DOHH2 (cell line): Measurements from ENCODE around the gene LAGE3.

ENCODE experiments used
- H3F3A ChIP-seq: fragments of 200-600 bp; sonication (generic), shearing (Covaris generic); 2 replicates; pipeline ENCODE4 v1.6.0; 2016; ENCODE audit warnings: antibody characterized with exemption, mild to moderate bottlenecking; ENCODE audit not compliant: control insufficient read depth, insufficient read depth
- H3K27ac ChIP-seq: fragments of 200-600 bp; sonication (generic); 2 replicates; pipeline ENCODE4 v1.5.1; 2014; ENCODE audit warnings: low read depth, mild to moderate bottlenecking, low read length, moderate library complexity
- H3K27me3 ChIP-seq: fragments of 200-600 bp; sonication (generic); 2 replicates; pipeline ENCODE4 v1.6.1; 2014; ENCODE audit warnings: mild to moderate bottlenecking, low read length, mixed read lengths; ENCODE audit not compliant: control insufficient read depth
- H3K36me3 ChIP-seq: fragments of 200-600 bp; sonication (generic); 2 replicates; pipeline ENCODE4 v1.6.1; 2014; ENCODE audit warnings: mild to moderate bottlenecking, low read length, moderate library complexity, mixed read lengths; ENCODE audit not compliant: control insufficient read depth
- H3K4me1 ChIP-seq: fragments of 200-600 bp; sonication (generic); 2 replicates; pipeline ENCODE4 v1.6.1; 2014; ENCODE audit warnings: mild to moderate bottlenecking, low read length, mixed read lengths; ENCODE audit not compliant: control insufficient read depth
- H3K4me2 ChIP-seq: fragments of 200-600 bp; sonication (generic); 2 replicates; pipeline ENCODE4 v1.6.0; 2014; ENCODE audit warnings: mild to moderate bottlenecking, low read length, moderate library complexity
- H3K4me3 ChIP-seq: fragments of 200-600 bp; sonication (generic); 2 replicates; pipeline ENCODE4 v1.5.1; 2014; ENCODE audit warnings: mild to moderate bottlenecking, low read length, mixed read lengths
- H3K79me2 ChIP-seq: fragments of 200-600 bp; sonication (generic); 2 replicates; pipeline ENCODE4 v1.6.1; 2014; ENCODE audit warnings: mild to moderate bottlenecking, low read length, mixed read lengths; ENCODE audit not compliant: control insufficient read depth
- H3K9me2 ChIP-seq: fragments of 200-600 bp; sonication (generic); replicated peaks from 2 replicates; pipeline ENCODE4 v1.6.1; 2014; ENCODE audit warnings: mild to moderate bottlenecking, low read length, mixed read lengths; ENCODE audit not compliant: control insufficient read depth
- H3K9me3 ChIP-seq: fragments of 200-600 bp; sonication (generic); 2 replicates; pipeline ENCODE4 v1.6.1; 2014; ENCODE audit warnings: antibody characterized with exemption, low read length, mixed read lengths; ENCODE audit not compliant: control insufficient read depth, insufficient read depth
- H4K20me1 ChIP-seq: fragments of 200-600 bp; sonication (generic); 2 replicates; pipeline ENCODE4 v1.6.0; 2014; ENCODE audit warnings: low read depth, mild to moderate bottlenecking, antibody characterized with exemption, low read length, moderate library complexity; ENCODE audit not compliant: control insufficient read depth, insufficient read depth
- CTCF ChIP-seq: fragments of 200-600 bp; sonication (generic); IDR thresholded peaks from one replicate; pipeline ENCODE4 v1.5.1; 2014; ENCODE audit warnings: antibody characterized with exemption, mild to moderate bottlenecking, low read depth, low read length; ENCODE audit not compliant: poor library complexity, severe bottlenecking
- EZH2phosphoT487 ChIP-seq: fragments of 200-600 bp; sonication (generic); IDR thresholded peaks from 2 replicates; pipeline ENCODE4 v1.6.1; 2017; ENCODE audit warnings: borderline replicate concordance, mild to moderate bottlenecking, antibody characterized with exemption, low read length, moderate library complexity, mixed read lengths

LAGE3 gene

GRCh38 chrX:154467556-154467955 lies 11.5 kb downstream of the LAGE3 start:
- Histone ChIP-seq H3F3A (no peaks in the 10 kb centered on the region), H3K27ac (no peak overlapping the region), H3K36me3 (no peaks in the 10 kb centered on the region; the same call in 1 of the 2 replicates), H3K4me1 (no peaks in the 10 kb centered on the region), H3K9me3 (no peaks in the 10 kb centered on the region), H3K27me3 (no peaks in the 10 kb centered on the region), H4K20me1 (no peaks in the 10 kb centered on the region), H3K4me2 (no peak overlapping the region), H3K9me2 (no peaks in the 10 kb centered on the region), H3K79me2 (no peaks in the 10 kb centered on the region), H3K4me3 (no peak overlapping the region)
- no peak for TF ChIP-seq EZH2phosphoT487
- no peak for TF ChIP-seq CTCF

- Histone ChIP-seq H3K79me2 (no peaks in the 10 kb centered on the region), H3K9me2 (no peaks in the 10 kb centered on the region), H4K20me1 (no peaks in the 10 kb centered on the region), H3K36me3 (no peaks in the 10 kb centered on the region; the same call in 1 of the 2 replicates), H3K4me3 (no peak overlapping the region), H3K27me3 (no peaks in the 10 kb centered on the region), H3F3A (no peaks in the 10 kb centered on the region), H3K27ac (no peak overlapping the region), H3K4me1 (no peaks in the 10 kb centered on the region), H3K4me2 (no peak overlapping the region), H3K9me3 (no peaks in the 10 kb centered on the region)
- TF ChIP-seq EZH2phosphoT487: no peak
- no peak for TF ChIP-seq CTCF
Observed at GRCh38 chrX:154466907-154467306, 12.2 kb downstream of the LAGE3 start.

GRCh38 chrX:154466036-154466435 lies 13.0 kb downstream of the LAGE3 start:
- Histone ChIP-seq H3K4me1 (no peaks in the 10 kb centered on the region), H3K4me3 (no peak overlapping the region), H3K9me2 (no peaks in the 10 kb centered on the region), H3K36me3 (no peaks in the 10 kb centered on the region; the same call in 1 of the 2 replicates), H3K4me2 (no peak overlapping the region), H4K20me1 (no peaks in the 10 kb centered on the region), H3K27me3 (no peaks in the 10 kb centered on the region), H3K27ac (no peak overlapping the region), H3F3A (no peaks in the 10 kb centered on the region), H3K79me2 (no peaks in the 10 kb centered on the region), H3K9me3 (no peaks in the 10 kb centered on the region)
- TF ChIP-seq EZH2phosphoT487 (no peak), CTCF (no peak)
